HCT116 (cell line): ENCODE measurements around the gene OR9G4. TPM values are rescaled to one million over a fixed set of nuclear protein-coding genes. Genes with fewer than 3 reads are reported as not detected.

Experiments used
- ATAC-seq: fragments of 200-7000 bp; cut with Tn5 transposase; 2 replicates; pipeline ENCODE4 v1.9.1; 2020; ENCODE audit warnings: mild to moderate bottlenecking, moderate library complexity
- BruUV-seq: library from RNA; stranded (reverse); fragments of 400-500 nt; replicated peaks from 2 replicates; lab custom pipeline; 2021; lab: Mats Ljungman, UMichigan
- CTCF ChIA-PET: fragments of 300-600 bp; sonication (Branson Sonifier 250); formaldehyde crosslinking; loops from one replicate; lab custom pipeline; 2021; ENCODE audit warnings: antibody characterized with exemption; lab: Charles Lee
- POLR2A ChIA-PET: fragments of 300-600, 350-600 bp; sonication (Branson Sonifier 250); formaldehyde crosslinking; loops from one replicate; lab custom pipeline; 2021; ENCODE audit warnings: antibody characterized with exemption; lab: Charles Lee
- RAD21 ChIA-PET, 2 experiments: fragments of 300-600 bp; sonication (Branson Sonifier 250); formaldehyde crosslinking; loops; one replicate each; lab custom pipeline; 2023; ENCODE audit warnings: low total read pairs in 2 of 2; ENCODE audit not compliant: uncharacterized antibody in 2 of 2, unreplicated experiment in 2 of 2, low non-redundant PET in 1 of 2; lab: Charles Lee
- DNase-seq: peaks from one replicate; pipeline ENCODE4 v3.0.0-alpha.2; 2010; ENCODE audit warnings: low read depth, low spot score
- H2AFZ ChIP-seq: fragments of 200-600 bp; shearing (Covaris generic), sonication (generic); 2 replicates; pipeline ENCODE4 v1.6.1; 2017; ENCODE audit warnings: low read depth, mixed run types, mixed read lengths, antibody characterized with exemption, low read length; ENCODE audit not compliant: poor library complexity, severe bottlenecking
- H3K27ac ChIP-seq: 2 replicates; pipeline ENCODE4 v1.5.1; 2012; ENCODE audit warnings: low read depth, low read length
- H3K27me3 ChIP-seq: fragments of 200-600 bp; sonication (generic); 2 replicates; pipeline ENCODE4 v1.6.1; 2016; ENCODE audit warnings: mixed run types, low read length, mixed read lengths; ENCODE audit not compliant: insufficient read depth
- H3K36me3 ChIP-seq, 2 experiments: fragments of 200-500 bp in 1 of 2; fragments of 200-600 bp in 1 of 2; sonication (Bioruptor generic) in 1 of 2; sonication (generic) in 1 of 2; 2 replicates each; pipeline versions ENCODE4 v1.5.1 to v1.6.1; 2014 to 2016; ENCODE audit warnings: low read length in 2 of 2, inconsistent platforms in 1 of 2, mixed read lengths in 1 of 2, mixed run types in 1 of 2; ENCODE audit not compliant: insufficient read depth in 2 of 2, control insufficient read depth in 1 of 2
- H3K4me1 ChIP-seq, 2 experiments: fragments of 200-600 bp in 1 of 2; sonication (generic) in 1 of 2; 2 replicates each; pipeline versions ENCODE4 v1.5.1 to v1.6.1; 2012 to 2017; ENCODE audit warnings: low read length in 2 of 2, inconsistent platforms in 1 of 2, mild to moderate bottlenecking in 1 of 2, mixed read lengths in 1 of 2, mixed run types in 1 of 2, moderate library complexity in 1 of 2; ENCODE audit not compliant: insufficient read depth in 2 of 2, control insufficient read depth in 1 of 2
- H3K4me2 ChIP-seq: fragments of 200-600 bp; sonication (generic); 2 replicates; pipeline ENCODE4 v1.6.1; 2017; ENCODE audit warnings: mixed run types, low read length, mixed read lengths
- H3K4me3 ChIP-seq, 2 experiments: fragments of 200-600 bp in 1 of 2; sonication (generic) in 1 of 2; replicated peaks in 1 of 2; 2 replicates each; pipeline ENCODE4 v1.5.1; 2011 to 2016; ENCODE audit warnings: low read length in 2 of 2, control low read depth in 1 of 2, low read depth in 1 of 2, mild to moderate bottlenecking in 1 of 2, mixed read lengths in 1 of 2, mixed run types in 1 of 2
- H3K79me2 ChIP-seq: fragments of 200-600 bp; sonication (generic); 2 replicates; pipeline ENCODE4 v1.6.1; 2017; ENCODE audit warnings: mild to moderate bottlenecking, mixed run types, low read length, moderate library complexity, mixed read lengths; ENCODE audit not compliant: insufficient read depth
- H3K9ac ChIP-seq: fragments of 200-600 bp; sonication (generic); 2 replicates; pipeline ENCODE4 v1.6.1; 2016; ENCODE audit warnings: low read length, mixed read lengths
- H3K9me2 ChIP-seq: fragments of 200-600 bp; sonication (generic), shearing (Covaris generic); 2 replicates; pipeline ENCODE4 v1.6.1; 2017; ENCODE audit warnings: mixed run types, mild to moderate bottlenecking, moderate library complexity; ENCODE audit not compliant: insufficient read depth
- H3K9me3 ChIP-seq, 2 experiments: fragments of 200-500 bp in 1 of 2; fragments of 200-600 bp in 1 of 2; sonication (Bioruptor generic) in 1 of 2; sonication (generic) in 1 of 2; 2 replicates each; pipeline ENCODE4 v1.6.1; 2014 to 2017; ENCODE audit warnings: low read length in 2 of 2, mixed read lengths in 2 of 2, inconsistent platforms in 1 of 2, low read depth in 1 of 2, mild to moderate bottlenecking in 1 of 2, mixed run types in 1 of 2, moderate library complexity in 1 of 2; ENCODE audit not compliant: control insufficient read depth in 1 of 2, insufficient read depth in 1 of 2
- H4K20me1 ChIP-seq: fragments of 200-600 bp; sonication (generic), shearing (Covaris generic); 2 replicates; pipeline ENCODE4 v1.6.1; 2017; ENCODE audit warnings: mixed run types, mild to moderate bottlenecking, moderate library complexity; ENCODE audit not compliant: insufficient read depth
- CBX3 ChIP-seq: IDR thresholded peaks from 2 replicates; pipeline ENCODE4 v1.6.1; 2012; ENCODE audit warnings: low read depth
- CEBPB ChIP-seq: IDR thresholded peaks from 2 replicates; pipeline ENCODE4 v1.6.1; 2012; ENCODE audit warnings: low read depth
- EGR1 ChIP-seq: IDR thresholded peaks from 2 replicates; pipeline ENCODE4 v1.6.1; 2012; ENCODE audit warnings: low read depth
- EZH2 ChIP-seq: fragments of 200-600 bp; sonication (generic); IDR thresholded peaks from 2 replicates; pipeline ENCODE4 v1.6.1; 2017; ENCODE audit warnings: antibody characterized with exemption, mixed run types
- EZH2phosphoT487 ChIP-seq: fragments of 200-600 bp; IDR thresholded peaks from 2 replicates; pipeline ENCODE4 v1.6.1; 2018; ENCODE audit warnings: antibody characterized with exemption, borderline replicate concordance
- SIN3A ChIP-seq: IDR thresholded peaks from 2 replicates; pipeline ENCODE4 v1.6.1; 2012; ENCODE audit warnings: low read depth
- SRF ChIP-seq: IDR thresholded peaks from 2 replicates; pipeline ENCODE4 v1.6.1; 2012; ENCODE audit warnings: low read depth
- YY1 ChIP-seq: IDR thresholded peaks from 2 replicates; pipeline ENCODE4 v1.6.1; 2011; ENCODE audit warnings: low read length, low read depth, moderate library complexity, mild to moderate bottlenecking; ENCODE audit not compliant: insufficient replicate concordance; ENCODE audit errors: extremely low read depth
- ZNF274 ChIP-seq: fragments of 200-500 bp; sonication (Bioruptor generic); IDR thresholded peaks from 2 replicates; pipeline ENCODE4 v1.6.1; 2014; ENCODE audit warnings: mild to moderate bottlenecking, low read depth, low read length, inconsistent platforms
- intact Hi-C: fragments of 100-400 bp; cut with micrococcal nuclease; formaldehyde crosslinking; loops from 2 replicates; pipeline ENCODE4 v1.10.0; 2022
- total RNA-seq: library from RNA; stranded (reverse); gene quantifications from one replicate; pipeline ENCODE4 v1.2.1, GENCODE V29; 2021; ENCODE audit not compliant: unreplicated experiment
- TF ChIP-seq, protein P1 (sequence below): IDR thresholded peaks from 2 replicates; pipeline ENCODE4 v1.6.1; 2012; ENCODE audit warnings: low read depth

Gene OR9G4
- total RNA-seq, 1 experiment from 2014 or later: not detected

DNA sequence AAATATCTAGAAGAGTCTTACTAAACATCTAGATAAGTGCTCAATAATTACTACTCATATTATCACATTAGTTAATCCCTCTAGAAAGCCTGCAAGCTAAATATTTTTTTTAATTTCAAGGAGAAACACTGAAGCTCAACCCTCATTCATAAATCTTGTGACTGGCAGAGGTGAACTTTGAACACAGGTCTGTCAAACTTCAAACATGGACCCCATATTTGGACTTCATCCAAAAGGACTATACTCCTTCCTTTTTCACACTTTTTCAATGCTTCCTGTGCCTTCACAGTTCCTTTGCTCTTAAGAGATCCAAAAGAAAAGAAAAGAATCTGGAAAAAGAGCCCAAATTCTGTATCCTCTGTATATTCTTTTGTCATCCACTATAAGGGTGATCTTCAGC, 28.3 kb upstream of the OR9G4 start:
- no peaks in the 10 kb centered on the region for H3K9me2 ChIP-seq
- peaks cover 4 to 9% of the 10 kb centered on the region in 2 experiments; a peak in 2 of 4 replicates for H3K9me3 ChIP-seq
- BruUV-seq: no TSS peak
- H4K20me1 ChIP-seq: no peaks in the 10 kb centered on the region
- POLR2A ChIA-PET: no interaction called here
- intact Hi-C loops: no loop called here
- no peak for DNase-seq
- H3K4me1 ChIP-seq: no peaks in the 10 kb centered on the region
- no peak overlapping the region for H3K4me2 ChIP-seq
- ATAC-seq: no peak
- CTCF ChIA-PET: no interaction called here
- H3K4me3 ChIP-seq: no peak overlapping the region
- no peaks in the 10 kb centered on the region for H3K36me3 ChIP-seq
- H2AFZ ChIP-seq: no peak overlapping the region
- RAD21 ChIA-PET: no interaction called here
- no peaks in the 10 kb centered on the region for H3K79me2 ChIP-seq
- TF ChIP-seq EZH2phosphoT487 (no peak), SIN3A (no peak), CEBPB (no peak), ZNF274 (no peak), SRF (no peak), YY1 (no peak), CBX3 (no peak), EGR1 (no peak), EZH2 (no peak)
- TF ChIP-seq, protein P1, sequence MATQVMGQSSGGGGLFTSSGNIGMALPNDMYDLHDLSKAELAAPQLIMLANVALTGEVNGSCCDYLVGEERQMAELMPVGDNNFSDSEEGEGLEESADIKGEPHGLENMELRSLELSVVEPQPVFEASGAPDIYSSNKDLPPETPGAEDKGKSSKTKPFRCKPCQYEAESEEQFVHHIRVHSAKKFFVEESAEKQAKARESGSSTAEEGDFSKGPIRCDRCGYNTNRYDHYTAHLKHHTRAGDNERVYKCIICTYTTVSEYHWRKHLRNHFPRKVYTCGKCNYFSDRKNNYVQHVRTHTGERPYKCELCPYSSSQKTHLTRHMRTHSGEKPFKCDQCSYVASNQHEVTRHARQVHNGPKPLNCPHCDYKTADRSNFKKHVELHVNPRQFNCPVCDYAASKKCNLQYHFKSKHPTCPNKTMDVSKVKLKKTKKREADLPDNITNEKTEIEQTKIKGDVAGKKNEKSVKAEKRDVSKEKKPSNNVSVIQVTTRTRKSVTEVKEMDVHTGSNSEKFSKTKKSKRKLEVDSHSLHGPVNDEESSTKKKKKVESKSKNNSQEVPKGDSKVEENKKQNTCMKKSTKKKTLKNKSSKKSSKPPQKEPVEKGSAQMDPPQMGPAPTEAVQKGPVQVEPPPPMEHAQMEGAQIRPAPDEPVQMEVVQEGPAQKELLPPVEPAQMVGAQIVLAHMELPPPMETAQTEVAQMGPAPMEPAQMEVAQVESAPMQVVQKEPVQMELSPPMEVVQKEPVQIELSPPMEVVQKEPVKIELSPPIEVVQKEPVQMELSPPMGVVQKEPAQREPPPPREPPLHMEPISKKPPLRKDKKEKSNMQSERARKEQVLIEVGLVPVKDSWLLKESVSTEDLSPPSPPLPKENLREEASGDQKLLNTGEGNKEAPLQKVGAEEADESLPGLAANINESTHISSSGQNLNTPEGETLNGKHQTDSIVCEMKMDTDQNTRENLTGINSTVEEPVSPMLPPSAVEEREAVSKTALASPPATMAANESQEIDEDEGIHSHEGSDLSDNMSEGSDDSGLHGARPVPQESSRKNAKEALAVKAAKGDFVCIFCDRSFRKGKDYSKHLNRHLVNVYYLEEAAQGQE: no peak
- TF ChIP-seq, all 23 proteins: peak for 0
- no peak overlapping the region for H3K27ac ChIP-seq
- H3K27me3 ChIP-seq: no peaks in the 10 kb centered on the region
- H3K9ac ChIP-seq: no peak overlapping the region
